Measurements from ENCODE around the gene PPP2R5D.
A peak's percentile ranks its signal among the peaks of the same experiment; 100 is the strongest.

The PPP2R5D gene

DNA sequence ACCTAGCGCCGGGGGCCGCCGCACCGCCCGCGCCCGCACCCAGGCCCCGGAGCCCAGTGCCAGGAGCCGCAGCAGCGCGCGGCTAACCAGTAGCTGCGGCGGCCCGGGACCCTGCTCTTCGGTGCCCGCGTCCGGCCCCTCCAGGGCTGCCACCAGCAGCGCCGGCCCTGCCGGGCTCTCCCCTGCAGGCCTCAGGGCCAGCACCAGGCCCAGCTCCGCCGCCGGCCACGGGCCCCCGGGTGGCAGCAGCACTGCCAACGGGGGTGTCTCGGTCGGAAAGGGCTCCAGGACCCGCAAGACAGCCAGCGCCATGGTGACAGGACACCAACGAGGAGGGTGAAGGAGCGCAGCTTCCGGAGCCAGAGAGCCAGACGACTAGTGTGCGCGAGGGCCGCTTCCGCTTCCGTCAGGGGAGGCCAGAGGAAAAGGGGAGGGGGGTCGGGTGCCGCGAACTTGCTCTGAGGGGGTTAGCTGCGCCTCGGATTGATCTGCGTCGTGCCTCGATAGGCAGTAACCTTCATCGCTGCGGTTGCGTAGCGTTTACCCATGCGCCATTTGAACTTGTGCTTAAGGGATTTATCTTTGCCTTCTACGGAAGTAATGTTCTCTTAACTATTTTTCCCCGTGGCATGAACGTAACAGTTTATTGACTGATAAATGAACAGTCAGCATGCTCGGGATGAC is 5.4 kb upstream of the PPP2R5D start, which contains the start of gene PEX6:
Gene PEX6 (minus strand): TSS at position 343 of the 684 bp plus-strand sequence. CDS start 31 bp downstream, at position 312.
- peak; percentile 95 for DNase-seq (ENCODE audit: low spot score)
- in situ Hi-C loops (cut with MboI; ENCODE audit: low pct_unique_long_range_greater_than_20kb, low sequenced_read_pairs, unreplicated experiment) = no loop called here
- TF ChIP-seq, protein P1, sequence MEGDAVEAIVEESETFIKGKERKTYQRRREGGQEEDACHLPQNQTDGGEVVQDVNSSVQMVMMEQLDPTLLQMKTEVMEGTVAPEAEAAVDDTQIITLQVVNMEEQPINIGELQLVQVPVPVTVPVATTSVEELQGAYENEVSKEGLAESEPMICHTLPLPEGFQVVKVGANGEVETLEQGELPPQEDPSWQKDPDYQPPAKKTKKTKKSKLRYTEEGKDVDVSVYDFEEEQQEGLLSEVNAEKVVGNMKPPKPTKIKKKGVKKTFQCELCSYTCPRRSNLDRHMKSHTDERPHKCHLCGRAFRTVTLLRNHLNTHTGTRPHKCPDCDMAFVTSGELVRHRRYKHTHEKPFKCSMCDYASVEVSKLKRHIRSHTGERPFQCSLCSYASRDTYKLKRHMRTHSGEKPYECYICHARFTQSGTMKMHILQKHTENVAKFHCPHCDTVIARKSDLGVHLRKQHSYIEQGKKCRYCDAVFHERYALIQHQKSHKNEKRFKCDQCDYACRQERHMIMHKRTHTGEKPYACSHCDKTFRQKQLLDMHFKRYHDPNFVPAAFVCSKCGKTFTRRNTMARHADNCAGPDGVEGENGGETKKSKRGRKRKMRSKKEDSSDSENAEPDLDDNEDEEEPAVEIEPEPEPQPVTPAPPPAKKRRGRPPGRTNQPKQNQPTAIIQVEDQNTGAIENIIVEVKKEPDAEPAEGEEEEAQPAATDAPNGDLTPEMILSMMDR (IDR thresholded peaks at IDR 0.05; ENCODE audit: extremely low read depth, insufficient read depth, missing control alignments) = no peak

DNA sequence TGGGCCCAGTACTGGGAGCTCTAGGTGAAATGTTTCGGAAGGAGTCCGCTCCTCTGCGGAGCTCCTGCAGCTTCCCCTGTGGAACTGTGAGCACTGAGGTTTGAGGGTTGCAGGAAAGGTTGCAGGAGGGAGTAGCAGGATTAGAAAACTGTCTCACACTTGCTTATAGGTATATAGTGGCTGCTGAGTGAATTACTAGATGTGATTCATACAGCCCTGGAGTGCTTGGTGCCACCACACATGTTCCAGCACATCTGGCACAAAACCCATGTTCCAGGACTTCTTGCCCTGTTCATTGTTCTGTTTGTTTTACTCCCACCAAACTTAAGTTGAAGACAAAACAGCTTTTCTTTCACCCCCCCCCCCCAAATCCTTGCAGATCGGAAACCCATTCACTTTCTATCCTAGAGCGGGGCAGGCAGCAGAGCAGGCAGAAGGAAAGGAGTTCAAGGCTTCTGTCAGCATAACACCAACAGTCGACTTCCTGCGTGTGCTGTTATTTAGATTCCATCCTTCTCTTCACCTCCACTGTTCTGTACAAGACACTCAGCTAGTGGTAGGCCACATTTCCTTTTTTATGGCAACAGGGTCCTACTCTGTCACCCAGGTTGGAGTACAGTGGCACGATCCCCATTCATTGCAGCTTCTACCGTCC is 4.7 kb upstream of the PPP2R5D start:
- no peak for DNase-seq (ENCODE audit: low spot score)
- in situ Hi-C loops (cut with MboI; ENCODE audit: low pct_unique_long_range_greater_than_20kb, low sequenced_read_pairs, unreplicated experiment) = no loop called here
- TF ChIP-seq, protein P1 (IDR thresholded peaks at IDR 0.05; ENCODE audit: extremely low read depth, insufficient read depth, missing control alignments) = no peak

DNA sequence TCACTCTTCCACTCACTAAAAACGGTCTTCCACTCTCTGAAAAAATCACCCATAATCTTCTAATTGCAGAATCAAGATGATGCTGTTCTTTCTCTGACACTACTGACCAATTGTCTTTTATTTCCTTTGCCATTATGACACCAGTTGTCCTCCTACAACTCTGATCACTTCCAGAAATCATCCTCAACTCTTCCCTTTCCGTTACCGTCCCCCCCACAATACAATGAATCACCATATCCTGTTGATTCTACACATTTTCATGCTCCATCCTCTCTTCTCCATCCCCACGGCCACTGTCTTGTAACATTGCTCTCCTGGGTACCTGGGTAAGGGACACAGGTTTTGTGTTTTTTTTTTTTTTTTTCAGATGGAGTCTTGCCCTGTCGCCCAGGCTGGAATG is 2.5 kb upstream of the PPP2R5D start:
- DNase-seq (ENCODE audit: low spot score) = no peak
- in situ Hi-C loops (cut with MboI; ENCODE audit: low pct_unique_long_range_greater_than_20kb, low sequenced_read_pairs, unreplicated experiment) = no loop called here
- TF ChIP-seq, protein P1 (IDR thresholded peaks at IDR 0.05; ENCODE audit: extremely low read depth, insufficient read depth, missing control alignments) = no peak

DNA sequence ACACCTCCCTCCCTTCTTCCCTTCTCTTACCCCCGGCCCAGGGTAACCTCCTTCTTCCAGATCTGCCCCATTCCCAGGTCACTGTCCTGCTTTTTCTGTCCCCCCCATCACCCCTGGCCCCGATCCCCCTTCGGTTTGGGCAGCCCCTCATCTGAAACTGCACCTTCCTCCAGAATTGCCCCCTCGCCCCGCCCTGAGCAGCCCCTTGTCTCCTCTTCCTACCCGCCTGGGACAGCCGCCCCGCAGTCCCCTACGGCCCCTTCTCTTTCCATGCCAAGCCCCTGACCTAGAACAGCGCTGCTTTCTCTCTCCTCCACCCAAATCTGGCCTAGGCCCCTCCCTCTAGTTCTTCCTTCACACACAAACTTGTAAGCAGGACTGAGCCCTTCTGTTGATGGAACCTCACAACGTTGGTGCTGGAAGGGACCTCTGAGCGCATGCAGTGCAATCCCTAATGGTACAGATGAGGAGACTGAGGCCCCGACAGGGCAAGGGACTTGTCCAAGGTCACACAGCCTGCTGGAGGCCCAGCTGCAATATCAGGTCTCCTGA is 630 bp downstream of the PPP2R5D start:
- in situ Hi-C loops (cut with MboI; ENCODE audit: low pct_unique_long_range_greater_than_20kb, low sequenced_read_pairs, unreplicated experiment) = no loop called here
- TF ChIP-seq, protein P1 (IDR thresholded peaks at IDR 0.05; ENCODE audit: extremely low read depth, insufficient read depth, missing control alignments) = no peak
- DNase-seq (ENCODE audit: low spot score) = no peak

DNA sequence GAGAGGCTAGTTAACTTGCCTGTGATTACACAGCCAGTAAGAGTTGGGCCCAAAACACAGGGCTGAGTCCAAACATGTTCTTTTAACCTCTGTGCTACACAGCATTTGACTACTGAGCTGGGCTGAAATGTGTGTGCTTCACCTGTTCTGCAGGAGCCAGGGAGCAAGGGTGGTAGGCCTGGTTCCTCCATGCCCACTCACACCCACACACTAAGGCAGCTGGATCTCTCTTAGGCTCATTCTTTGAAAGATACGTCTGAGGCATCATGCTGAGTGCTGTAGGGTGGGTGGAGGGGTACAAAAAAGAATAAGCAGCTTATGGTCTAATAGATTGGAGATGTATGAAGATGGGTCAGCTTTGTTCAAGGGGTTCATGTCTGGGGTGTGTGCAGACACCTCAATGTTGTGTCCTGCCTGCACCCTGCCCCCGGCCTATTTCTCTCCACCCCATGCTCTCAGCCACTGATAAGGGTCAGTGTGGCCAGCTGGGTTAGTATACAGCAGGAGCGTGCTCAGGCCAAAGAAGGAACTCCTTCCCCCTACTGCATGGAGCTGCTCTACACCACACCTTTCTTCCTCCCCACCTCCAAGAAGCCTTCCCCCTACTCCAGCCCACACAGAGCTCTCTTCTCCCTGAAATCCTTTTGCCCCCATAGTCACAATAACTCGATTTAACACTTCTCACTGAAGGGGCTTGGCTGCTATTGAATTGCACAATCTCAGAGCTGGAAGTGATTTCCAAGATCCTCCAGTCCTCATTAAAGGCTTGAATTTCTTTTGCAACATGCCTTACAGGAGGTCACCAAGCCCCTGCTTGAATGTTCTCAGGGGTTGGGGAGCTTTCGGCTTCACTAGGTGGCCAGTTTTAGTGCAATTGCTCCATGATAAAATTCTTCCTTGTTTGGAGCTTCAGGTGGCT is 3.4 kb downstream of the PPP2R5D start:
- in situ Hi-C loops (cut with MboI; ENCODE audit: low pct_unique_long_range_greater_than_20kb, low sequenced_read_pairs, unreplicated experiment) = no loop called here
- TF ChIP-seq, protein P1 (IDR thresholded peaks at IDR 0.05; ENCODE audit: extremely low read depth, insufficient read depth, missing control alignments) = no peak
- DNase-seq (ENCODE audit: low spot score) = no peak

DNA sequence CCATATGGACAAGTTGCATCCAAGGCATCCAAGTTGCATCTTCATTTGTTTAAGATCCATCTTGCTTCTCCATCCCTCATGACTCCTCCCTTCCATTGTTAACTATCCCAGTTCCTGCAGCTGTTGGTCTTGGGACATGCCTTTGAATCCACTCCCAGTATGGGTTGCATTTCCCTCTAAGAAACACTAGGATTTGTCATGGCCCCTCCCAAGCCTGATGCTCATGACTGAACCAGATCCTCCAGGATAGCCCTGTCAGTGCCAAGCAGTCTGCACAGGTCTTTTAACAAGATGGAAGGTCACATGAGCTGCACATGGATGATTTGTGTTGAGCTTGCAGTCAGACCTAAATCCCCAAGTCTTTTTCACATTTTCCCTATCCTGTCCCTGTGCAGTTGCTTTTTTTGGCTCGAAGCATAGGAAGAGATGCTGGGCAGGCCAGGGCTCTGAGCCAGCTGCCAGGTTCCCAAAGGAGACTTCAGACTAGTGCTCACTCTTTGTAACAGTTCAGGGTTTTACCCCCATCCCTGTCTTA is 4.2 kb downstream of the PPP2R5D start:
- in situ Hi-C loops (cut with MboI; ENCODE audit: low pct_unique_long_range_greater_than_20kb, low sequenced_read_pairs, unreplicated experiment) = no loop called here
- DNase-seq (ENCODE audit: low spot score) = no peak
- TF ChIP-seq, protein P1 (IDR thresholded peaks at IDR 0.05; ENCODE audit: extremely low read depth, insufficient read depth, missing control alignments) = no peak

Measured in GM13977 (cell line).